OCI-LY1 (cell line): Measurements from ENCODE around the gene ADCY2.

Experiments used
- H2AFZ ChIP-seq: fragments of 200-600 bp; sonication (generic), shearing (Covaris generic); 2 replicates; pipeline ENCODE4 v1.6.0; 2014; ENCODE audit warnings: antibody characterized with exemption, mild to moderate bottlenecking, low read length
- H3F3A ChIP-seq: fragments of 200-600 bp; sonication (generic), shearing (Covaris generic); 2 replicates; pipeline ENCODE4 v1.6.0; 2014; ENCODE audit warnings: mild to moderate bottlenecking, antibody characterized with exemption, low read length, moderate library complexity; ENCODE audit not compliant: insufficient read depth
- H3K27ac ChIP-seq: fragments of 200-600 bp; sonication (generic); 2 replicates; pipeline ENCODE4 v1.5.1; 2014; ENCODE audit warnings: low read length, mixed run types, mild to moderate bottlenecking, low read depth; ENCODE audit not compliant: poor library complexity, severe bottlenecking
- H3K27me3 ChIP-seq: fragments of 200-600 bp; sonication (generic); 2 replicates; pipeline ENCODE4 v1.6.0; 2014; ENCODE audit warnings: antibody characterized with exemption, mild to moderate bottlenecking, low read length, moderate library complexity; ENCODE audit not compliant: insufficient read depth
- H3K36me3 ChIP-seq: fragments of 200-600 bp; sonication (generic); 2 replicates; pipeline ENCODE4 v1.6.1; 2014; ENCODE audit warnings: mild to moderate bottlenecking, antibody characterized with exemption, low read length, moderate library complexity, mixed read lengths; ENCODE audit not compliant: insufficient read depth
- H3K4me1 ChIP-seq: fragments of 200-600 bp; sonication (generic); 2 replicates; pipeline ENCODE4 v1.5.1; 2014; ENCODE audit warnings: mild to moderate bottlenecking, low read length, moderate library complexity; ENCODE audit not compliant: insufficient read depth, severe bottlenecking
- H3K4me2 ChIP-seq: fragments of 200-600 bp; sonication (generic), shearing (Covaris generic); 2 replicates; pipeline ENCODE4 v1.6.1; 2014; ENCODE audit warnings: low read length
- H3K4me3 ChIP-seq: fragments of 200-600 bp; sonication (generic); 2 replicates; pipeline ENCODE4 v1.5.1; 2014; ENCODE audit warnings: low read length, low read depth, mild to moderate bottlenecking, mixed read lengths; ENCODE audit not compliant: poor library complexity, severe bottlenecking
- H3K79me2 ChIP-seq: fragments of 200-600 bp; shearing (Covaris generic); 2 replicates; pipeline ENCODE4 v1.6.1; 2016; ENCODE audit warnings: mixed run types, low read length, mixed read lengths; ENCODE audit not compliant: insufficient read depth
- H3K9ac ChIP-seq: fragments of 200-600 bp; sonication (generic), shearing (Covaris generic); 2 replicates; pipeline ENCODE4 v1.6.1; 2014; ENCODE audit warnings: mild to moderate bottlenecking, low read length, mixed read lengths
- H3K9me2 ChIP-seq: fragments of 200-600 bp; sonication (generic), shearing (Covaris generic); 2 replicates; pipeline ENCODE4 v1.6.1; 2014; ENCODE audit warnings: low read depth, mild to moderate bottlenecking, low read length, mixed read lengths
- H3K9me3 ChIP-seq: fragments of 200-600 bp; shearing (Covaris generic); 2 replicates; pipeline ENCODE4 v1.6.1; 2014; ENCODE audit warnings: low read length, mixed read lengths
- H4K20me1 ChIP-seq: fragments of 200-600 bp; sonication (generic), shearing (Covaris generic); 2 replicates; pipeline ENCODE4 v1.6.0; 2016; ENCODE audit warnings: mild to moderate bottlenecking, low read length; ENCODE audit not compliant: insufficient read depth
- CTCF ChIP-seq: fragments of 200-600 bp; sonication (generic), shearing (Covaris generic); IDR thresholded peaks from 2 replicates; pipeline ENCODE4 v1.5.1; 2017; ENCODE audit warnings: mild to moderate bottlenecking, antibody characterized with exemption, low read length, moderate library complexity, mixed read lengths
- EZH2 ChIP-seq: fragments of 200-600 bp; sonication (generic), shearing (Covaris generic); IDR thresholded peaks from 2 replicates; pipeline ENCODE4 v1.8.0; 2017; ENCODE audit warnings: borderline replicate concordance, mixed run types, mild to moderate bottlenecking, antibody characterized with exemption, low read length, moderate library complexity, mixed read lengths

ADCY2 gene

GRCh38 chr5:7395947-7396712, at the start of gene ADCY2:
Gene ADCY2, plus strand, starts transcription at chr5:7396138. Its CDS starts 159 bp downstream, at chr5:7396297.
- Histone ChIP-seq H4K20me1 (no peaks in the 10 kb centered on the region), H3K9me2 (no peaks in the 10 kb centered on the region), H3K4me1 (no peaks in the 10 kb centered on the region), H3K4me2 (no peak within 1 kb of the TSS), H3K4me3 (no peak within 1 kb of the TSS), H3K79me2 (no peaks in the 10 kb centered on the region), H3F3A (no peaks in the 10 kb centered on the region), H3K36me3 (no peaks in the 10 kb centered on the region), H3K27me3 (no peaks in the 10 kb centered on the region), H3K9ac (no peak within 1 kb of the TSS), H3K9me3 (no peaks in the 10 kb centered on the region), H3K27ac (no peak within 1 kb of the TSS), H2AFZ (no peak within 1 kb of the TSS)
- TF ChIP-seq EZH2: no peak
- TF ChIP-seq CTCF: no peak

GRCh38 chr5:7347377-7347776, 48.6 kb upstream of the ADCY2 start:
- Histone ChIP-seq H3K36me3 (no peaks in the 10 kb centered on the region), H3K9me2 (no peaks in the 10 kb centered on the region), H3K79me2 (no peaks in the 10 kb centered on the region), H3K27ac (no peak overlapping the region), H2AFZ (no peak overlapping the region), H3K4me3 (no peak overlapping the region), H3K9me3 (no peaks in the 10 kb centered on the region), H3F3A (no peaks in the 10 kb centered on the region), H3K27me3 (no peaks in the 10 kb centered on the region), H4K20me1 (no peaks in the 10 kb centered on the region), H3K9ac (no peak overlapping the region), H3K4me2 (no peak overlapping the region), H3K4me1 (no peaks in the 10 kb centered on the region)
- TF ChIP-seq EZH2: no peak
- TF ChIP-seq CTCF: no peak

- no peaks in the 10 kb centered on the region for H3K27me3 ChIP-seq
- no peaks in the 10 kb centered on the region for H3F3A ChIP-seq
- H3K9me2 ChIP-seq: no peaks in the 10 kb centered on the region
- H3K4me2 ChIP-seq: no peak overlapping the region
- no peaks in the 10 kb centered on the region for H3K9me3 ChIP-seq
- TF ChIP-seq CTCF (no peak), EZH2 (no peak)
- no peak overlapping the region for H3K27ac ChIP-seq
- H3K4me3 ChIP-seq: no peak overlapping the region
- H3K36me3 ChIP-seq: no peaks in the 10 kb centered on the region
- H3K4me1 ChIP-seq: no peaks in the 10 kb centered on the region
- H3K79me2 ChIP-seq: no peaks in the 10 kb centered on the region
- no peak overlapping the region for H3K9ac ChIP-seq
- H4K20me1 ChIP-seq: no peaks in the 10 kb centered on the region
- H2AFZ ChIP-seq: no peak overlapping the region
Measured at GRCh38 chr5:7348168-7348854, 47.6 kb upstream of the ADCY2 start.
